H1 (cell line): ENCODE results near the gene GSG1L2. TPM values are rescaled to one million over a fixed set of nuclear protein-coding genes. Genes with fewer than 3 reads are reported as not detected.
A peak's percentile ranks its signal among the peaks of the same experiment; 100 is the strongest.

Experiments used
- CTCF ChIA-PET: fragments of 300-600 bp; sonication (Branson Sonifier 250); formaldehyde crosslinking; loops from one replicate; lab custom pipeline; 2021; ENCODE audit not compliant: partially characterized antibody; lab: Charles Lee
- POLR2A ChIA-PET: fragments of 300-600 bp; sonication (Branson Sonifier 250); formaldehyde crosslinking; loops from one replicate; lab custom pipeline; 2021; ENCODE audit warnings: inconsistent platforms; ENCODE audit not compliant: partially characterized antibody; lab: Charles Lee
- DNase-seq, 2 experiments: peaks; one replicate each; pipeline versions ENCODE4 v3.0.0 to v3.0.0-alpha.2; 2010 to 2022; ENCODE audit warnings: low spot score in 2 of 2, low read depth in 1 of 2, mixed read lengths in 1 of 2
- FAIRE-seq: peaks from 2 replicates; lab custom pipeline; 2011; peaks lifted over from hg19 to GRCh38; lab: Jason Lieb, UNC
- H2AFZ ChIP-seq: 2 replicates; pipeline ENCODE4 v1.8.1; 2012; ENCODE audit warnings: low read length, inconsistent platforms
- H2AK5ac ChIP-seq: 2 replicates; pipeline ENCODE4 v1.6.1; 2013; ENCODE audit warnings: low read depth, low read length
- H2BK120ac ChIP-seq: replicated peaks from 2 replicates; pipeline ENCODE3; 2013; ENCODE audit warnings: low read depth, low read length, inconsistent platforms
- H2BK12ac ChIP-seq: 2 replicates; pipeline ENCODE4 v1.6.1; 2013; ENCODE audit warnings: low read depth, low read length
- H2BK15ac ChIP-seq: 2 replicates; pipeline ENCODE4 v1.6.1; 2013; ENCODE audit warnings: low read length
- H2BK20ac ChIP-seq: 2 replicates; pipeline ENCODE4 v1.6.1; 2013; ENCODE audit warnings: low read length
- H2BK5ac ChIP-seq: 2 replicates; pipeline ENCODE4 v1.6.1; 2013; ENCODE audit warnings: low read depth, low read length
- H3K14ac ChIP-seq: 2 replicates; pipeline ENCODE4 v1.6.1; 2013; ENCODE audit warnings: inconsistent platforms; ENCODE audit not compliant: insufficient read length
- H3K18ac ChIP-seq: 2 replicates; pipeline ENCODE4 v1.6.1; 2013; ENCODE audit warnings: low read length; ENCODE audit errors: extremely low read depth
- H3K23ac ChIP-seq: 2 replicates; pipeline ENCODE4 v1.6.1; 2013; ENCODE audit warnings: inconsistent platforms; ENCODE audit not compliant: insufficient read length
- H3K23me2 ChIP-seq: 2 replicates; pipeline ENCODE4 v1.6.1; 2013; ENCODE audit warnings: low read depth, low read length
- H3K27ac ChIP-seq: 2 replicates; pipeline ENCODE4 v1.6.1; 2011; ENCODE audit warnings: low read depth, low read length, inconsistent platforms
- H3K27me3 ChIP-seq, 4 experiments: replicated peaks in 1 of 4; 1 replicate in 1 of 4; 2 replicates in 3 of 4; pipeline versions ENCODE4 v1.6.1 to v1.8.1; 2011 to 2013; ENCODE audit warnings: low read length in 3 of 4, mild to moderate bottlenecking in 3 of 4, inconsistent platforms in 2 of 4, mixed read lengths in 2 of 4, moderate library complexity in 1 of 4; ENCODE audit not compliant: control insufficient read depth in 3 of 4, insufficient read depth in 3 of 4; ENCODE audit errors: extremely low read depth in 1 of 4
- H3K36me3 ChIP-seq, 4 experiments: 2 replicates each; pipeline versions ENCODE4 v1.6.1 to v1.8.1; 2011 to 2013; ENCODE audit warnings: mild to moderate bottlenecking in 4 of 4, low read length in 3 of 4, moderate library complexity in 2 of 4, control low read depth in 1 of 4, inconsistent platforms in 1 of 4; ENCODE audit not compliant: insufficient read depth in 4 of 4, control insufficient read depth in 2 of 4
- H3K4ac ChIP-seq: replicated peaks from 2 replicates; pipeline ENCODE3; 2013; ENCODE audit warnings: low read length, low read depth, mixed read lengths, inconsistent platforms; ENCODE audit not compliant: insufficient read length
- H3K4me1 ChIP-seq, 4 experiments: replicated peaks in 1 of 4; 1 replicate in 1 of 4; 2 replicates in 3 of 4; pipeline versions ENCODE4 v1.6.1 to v1.8.1; 2011 to 2013; ENCODE audit warnings: low read length in 3 of 4, inconsistent platforms in 2 of 4, mixed read lengths in 1 of 4; ENCODE audit not compliant: insufficient read depth in 4 of 4, control insufficient read depth in 3 of 4
- H3K4me2 ChIP-seq, 2 experiments: 2 replicates each; pipeline versions ENCODE4 v1.6.1 to v1.8.1; 2011 to 2013; ENCODE audit warnings: low read depth in 2 of 2, low read length in 2 of 2, control low read depth in 1 of 2, inconsistent platforms in 1 of 2, mild to moderate bottlenecking in 1 of 2; ENCODE audit not compliant: insufficient read depth in 1 of 2
- H3K4me3 ChIP-seq, 4 experiments: fragments of 200-600, 300-600 bp in 1 of 4; sonication (generic), shearing (Covaris generic), sonication (Bioruptor Twin) in 1 of 4; 2 replicates each; pipeline versions ENCODE4 v1.5.1 to v1.8.1; 2011 to 2016; ENCODE audit warnings: low read length in 4 of 4, low read depth in 3 of 4, control low read depth in 2 of 4, inconsistent platforms in 2 of 4, mild to moderate bottlenecking in 2 of 4, mixed read lengths in 1 of 4, moderate library complexity in 1 of 4; ENCODE audit not compliant: insufficient read depth in 2 of 4; ENCODE audit errors: extremely low read depth in 1 of 4
- H3K56ac ChIP-seq: replicated peaks from 2 replicates; pipeline ENCODE3; 2013; ENCODE audit warnings: low read depth, mild to moderate bottlenecking, mixed read lengths, low read length, inconsistent platforms; ENCODE audit not compliant: insufficient read length
- H3K79me1 ChIP-seq: 2 replicates; pipeline ENCODE4 v1.6.1; 2013; ENCODE audit warnings: low read depth, low read length, control low read depth
- H3K79me2 ChIP-seq, 2 experiments: 2 replicates each; pipeline versions ENCODE4 v1.6.1 to v1.8.1; 2012 to 2013; ENCODE audit warnings: low read length in 2 of 2, mild to moderate bottlenecking in 2 of 2, inconsistent platforms in 1 of 2; ENCODE audit not compliant: insufficient read depth in 2 of 2, control insufficient read depth in 1 of 2
- H3K9ac ChIP-seq, 4 experiments: replicated peaks in 1 of 4; 1 replicate in 1 of 4; 2 replicates in 3 of 4; pipeline versions ENCODE4 v1.6.1 to v1.8.1; 2011 to 2013; ENCODE audit warnings: low read depth in 3 of 4, low read length in 3 of 4, control low read depth in 2 of 4, mild to moderate bottlenecking in 2 of 4, moderate library complexity in 2 of 4, inconsistent platforms in 1 of 4; ENCODE audit errors: extremely low read depth in 1 of 4
- H3K9me3 ChIP-seq, 2 experiments: 2 replicates each; pipeline versions ENCODE4 v1.6.1 to v1.8.1; 2012 to 2013; ENCODE audit warnings: mild to moderate bottlenecking in 2 of 2, moderate library complexity in 2 of 2, control low read depth in 1 of 2, inconsistent platforms in 1 of 2, low read depth in 1 of 2, low read length in 1 of 2, mixed read lengths in 1 of 2; ENCODE audit not compliant: insufficient read depth in 2 of 2
- H4K20me1 ChIP-seq, 2 experiments: replicated peaks in 1 of 2; 2 replicates each; pipeline versions ENCODE3 to v1.8.1; 2011 to 2013; ENCODE audit warnings: inconsistent platforms in 2 of 2, low read length in 2 of 2, mild to moderate bottlenecking in 1 of 2; ENCODE audit not compliant: insufficient read depth in 2 of 2, control insufficient read depth in 1 of 2
- H4K5ac ChIP-seq: 2 replicates; pipeline ENCODE4 v1.6.1; 2013; ENCODE audit warnings: low read length, low read depth, mixed read lengths, inconsistent platforms; ENCODE audit not compliant: insufficient read length
- H4K8ac ChIP-seq: 2 replicates; pipeline ENCODE4 v1.8.0; 2013; ENCODE audit warnings: mild to moderate bottlenecking, moderate library complexity, low read length, inconsistent platforms; ENCODE audit not compliant: insufficient read depth; ENCODE audit errors: extremely low read depth
- H4K91ac ChIP-seq: replicated peaks from 2 replicates; pipeline ENCODE3; 2013; ENCODE audit warnings: low read length, mixed read lengths, inconsistent platforms; ENCODE audit not compliant: insufficient read length
- ATF3 ChIP-seq: IDR thresholded peaks from 2 replicates; pipeline ENCODE4 v1.6.1; 2011; ENCODE audit warnings: low read depth, mild to moderate bottlenecking, low read length; ENCODE audit not compliant: insufficient read depth
- CEBPB ChIP-seq: IDR thresholded peaks from 2 replicates; pipeline ENCODE4 v1.6.1; 2012; ENCODE audit warnings: low read depth, low read length
- FOSL1 ChIP-seq: IDR thresholded peaks from 2 replicates; pipeline ENCODE4 v1.6.1; 2011; ENCODE audit warnings: mild to moderate bottlenecking, low read depth, low read length, moderate library complexity; ENCODE audit not compliant: insufficient read depth
- GTF2F1 ChIP-seq: IDR thresholded peaks from 2 replicates; pipeline ENCODE4 v1.6.1; 2012; ENCODE audit warnings: low read depth, low read length, improper control_type of control experiment, borderline replicate concordance
- HDAC6 ChIP-seq: IDR thresholded peaks from one replicate; pipeline ENCODE4 v1.7.1; 2012; ENCODE audit warnings: low read depth, mild to moderate bottlenecking, inconsistent platforms, low read length, moderate library complexity
- JUND ChIP-seq: IDR thresholded peaks from 2 replicates; pipeline ENCODE4 v1.6.1; 2011; ENCODE audit warnings: mild to moderate bottlenecking, improper control_type of control experiment, low read length
- MAX ChIP-seq: IDR thresholded peaks from 2 replicates; pipeline ENCODE4 v1.6.1; 2012; ENCODE audit warnings: inconsistent platforms
- RFX5 ChIP-seq: IDR thresholded peaks from 2 replicates; pipeline ENCODE4 v1.6.1; 2011; ENCODE audit warnings: low read depth, low read length, improper control_type of control experiment, borderline replicate concordance
- RXRA ChIP-seq: IDR thresholded peaks from 2 replicates; pipeline ENCODE4 v1.6.1; 2011; ENCODE audit warnings: low read depth, mild to moderate bottlenecking, low read length, moderate library complexity; ENCODE audit not compliant: insufficient read depth
- SIN3A ChIP-seq, 2 experiments: IDR thresholded peaks in 1 of 2; conservative IDR thresholded peaks in 1 of 2; 2 replicates each; pipeline ENCODE4 v1.6.1; 2011 to 2012; ENCODE audit warnings: low read length in 2 of 2, improper control_type of control experiment in 1 of 2, low read depth in 1 of 2, mild to moderate bottlenecking in 1 of 2
- SIRT6 ChIP-seq: IDR thresholded peaks from one replicate; pipeline ENCODE4 v1.7.1; 2012; ENCODE audit warnings: low read length, inconsistent platforms
- TAF1 ChIP-seq: IDR thresholded peaks from 2 replicates; pipeline ENCODE4 v1.6.1; 2011; ENCODE audit warnings: mild to moderate bottlenecking, low read depth, low read length
- USF2 ChIP-seq: IDR thresholded peaks from 2 replicates; pipeline ENCODE4 v1.6.1; 2011; ENCODE audit warnings: low read length, improper control_type of control experiment
- WGBS, 2 experiments: shearing (Covaris generic) in 1 of 2; methylation state at CpG; one replicate each; pipeline versions ENCODE4 v1.1.6 to v1.1.7; 2013 to 2015; ENCODE audit warnings: low lambda C conversion rate in 2 of 2, mixed read lengths in 2 of 2, inconsistent platforms in 1 of 2, low coverage in 1 of 2, missing lambda C conversion rate in 1 of 2; ENCODE audit not compliant: insufficient replicate concordance in 2 of 2, insufficient coverage in 1 of 2, insufficient read length in 1 of 2; ENCODE audit errors: extremely low coverage in 1 of 2, missing lambda C conversion rate in 1 of 2; 5-methylcytosine and 5-hydroxymethylcytosine counted together
- polyA plus RNA-seq, 7 experiments: library from polyadenylated mRNA; depleted of rRNA in 3 of 7; stranded (reverse) in 5 of 7; unstranded in 2 of 7; fragments of >200 nt in 5 of 7; fragments of 200-250 nt in 2 of 7; gene quantifications; 1 replicate in 5 of 7; 2 replicates in 1 of 7; 4 replicates in 1 of 7; pipeline versions ENCODE4 v1.2.1 to v1.2.3, GENCODE V29; 2011 to 2013; ENCODE audit warnings: missing spikeins in 2 of 7, mixed read lengths in 2 of 7
- total RNA-seq: library from RNA; stranded (reverse); fragmentation: NEBNext Ultra II Directional; extraction: Animal tissue kit (Norgen Biotek cat#: 25700); gene quantifications from 2 replicates; pipeline ENCODE4 v1.2.1, GENCODE V29; 2021

GSG1L2 gene
- total and polyA plus RNA-seq, 2 of the 8 experiments (the other 6 are each of a cell fraction or from before 2014, with no cell fraction given) = not detected

GRCh38 chr17:9862220-9862619 lies 40.3 kb upstream of the GSG1L2 start:
- H4K20me1 ChIP-seq = no peaks in the 10 kb centered on the region
- POLR2A ChIA-PET = no interaction called here
- H4K91ac ChIP-seq = no peak overlapping the region
- H3K23me2 ChIP-seq = no peaks in the 10 kb centered on the region
- H3K14ac ChIP-seq = no peak overlapping the region
- no peaks in the 10 kb centered on the region for H3K4me1 ChIP-seq
- FAIRE-seq (no peak), DNase-seq (peak in 1 of 2 experiments; percentile 4)
- no peak overlapping the region for H3K4ac ChIP-seq
- CTCF ChIA-PET = interaction anchor here (0.6 to 1.1 kb wide), 3 partner anchors 18 to 96 kb away, joined by 3 to 4 read pairs (median 3); no protein-coding TSS in a partner anchor
- H4K5ac ChIP-seq = no peak overlapping the region
- no peak overlapping the region for H2BK15ac ChIP-seq
- H3K4me2 ChIP-seq = no peak overlapping the region
- H3K18ac ChIP-seq = no peak overlapping the region
- no peak overlapping the region for H2AK5ac ChIP-seq
- H4K8ac ChIP-seq = no peak overlapping the region
- no peak overlapping the region for H3K27ac ChIP-seq
- H3K4me3 ChIP-seq = no peak overlapping the region
- no peak overlapping the region for H2AFZ ChIP-seq
- H3K27me3 ChIP-seq = no peaks in the 10 kb centered on the region
- H3K56ac ChIP-seq = no peak overlapping the region
- no peaks in the 10 kb centered on the region for H3K36me3 ChIP-seq
- no peaks in the 10 kb centered on the region for H3K79me1 ChIP-seq
- H3K79me2 ChIP-seq = no peaks in the 10 kb centered on the region
- H2BK5ac ChIP-seq = no peak overlapping the region
- H2BK20ac ChIP-seq = no peak overlapping the region
- no peak overlapping the region for H3K9ac ChIP-seq
- WGBS, 2 experiments = 77% methylated on average over 1 of the region's 1 CpG; no CpG with 5 or more reads in 1 of the 2 experiments
- no peak overlapping the region for H3K23ac ChIP-seq
- no peak overlapping the region for H2BK12ac ChIP-seq
- no peak overlapping the region for H2BK120ac ChIP-seq
- H3K9me3 ChIP-seq = peaks cover 0 to 5% of the 10 kb centered on the region in 2 experiments; a peak in 1 of 4 replicates
- TF ChIP-seq MAX (no peak), TAF1 (no peak), FOSL1 (no peak), RFX5 (no peak), SIN3A (conservative IDR thresholded peaks at IDR 0.05 in 1 of 2, IDR thresholded peaks at IDR 0.05 in 1 of 2; ENCODE audit: low read depth in 1 of 2, low read length in 2 of 2) (no peak), RXRA (no peak), ATF3 (no peak), CEBPB (no peak), HDAC6 (no peak), GTF2F1 (no peak), SIRT6 (no peak), USF2 (no peak), JUND (no peak)
